Astrocyte (in vitro differentiated cells and primary cell): Measurements from ENCODE around the gene CCDC34. TPM values are rescaled to one million over a fixed set of nuclear protein-coding genes. Genes with fewer than 3 reads are reported as not detected.

ENCODE experiments used
- DNase-seq: peaks from one replicate; pipeline ENCODE4 v3.0.0-alpha.2; 2010; ENCODE audit warnings: low read depth
- FAIRE-seq: peaks from 2 replicates; lab custom pipeline; 2011; peaks lifted over from hg19 to GRCh38; lab: Jason Lieb, UNC
- H2AFZ ChIP-seq: 2 replicates; pipeline ENCODE4 v1.6.0; 2012; ENCODE audit warnings: low read depth, low read length, inconsistent platforms
- H3K27ac ChIP-seq: 2 replicates; pipeline ENCODE4 v1.5.1; 2011; ENCODE audit warnings: low read depth, low read length, inconsistent platforms
- H3K27me3 ChIP-seq: 2 replicates; pipeline ENCODE4 v1.6.0; 2011; ENCODE audit warnings: low read length, inconsistent platforms; ENCODE audit not compliant: insufficient read depth
- H3K36me3 ChIP-seq: 2 replicates; pipeline ENCODE4 v1.5.1; 2011; ENCODE audit warnings: low read length, inconsistent platforms; ENCODE audit not compliant: insufficient read depth
- H3K4me1 ChIP-seq: 2 replicates; pipeline ENCODE4 v1.5.1; 2011; ENCODE audit warnings: low read length, inconsistent platforms; ENCODE audit not compliant: insufficient read depth
- H3K4me2 ChIP-seq: 2 replicates; pipeline ENCODE4 v1.6.0; 2012; ENCODE audit warnings: low read length, inconsistent platforms
- H3K4me3 ChIP-seq: 2 replicates; pipeline ENCODE4 v1.5.1; 2011; ENCODE audit warnings: low read depth, mild to moderate bottlenecking, low read length, inconsistent platforms; ENCODE audit not compliant: insufficient read depth
- H3K79me2 ChIP-seq: 2 replicates; pipeline ENCODE4 v1.6.0; 2012; ENCODE audit warnings: mild to moderate bottlenecking, low read length, inconsistent platforms; ENCODE audit not compliant: insufficient read depth
- H3K9ac ChIP-seq: 2 replicates; pipeline ENCODE4 v1.6.0; 2012; ENCODE audit warnings: mild to moderate bottlenecking, low read length, inconsistent platforms
- H3K9me3 ChIP-seq: 2 replicates; pipeline ENCODE4 v1.5.1; 2012; ENCODE audit warnings: low read depth, mild to moderate bottlenecking, low read length, inconsistent platforms; ENCODE audit not compliant: insufficient read depth
- H4K20me1 ChIP-seq: 2 replicates; pipeline ENCODE4 v1.6.0; 2012; ENCODE audit warnings: low read length, inconsistent platforms; ENCODE audit not compliant: insufficient read depth
- H3K27ac Mint-ChIP-seq: one replicate; pipeline ENCODE4 v1.8.0; 2021; ENCODE audit warnings: mild to moderate bottlenecking, mixed read lengths; ENCODE audit not compliant: unreplicated experiment
- H3K27me3 Mint-ChIP-seq: one replicate; pipeline ENCODE4 v1.8.0; 2021; ENCODE audit warnings: low read depth, mixed read lengths; ENCODE audit not compliant: unreplicated experiment
- H3K36me3 Mint-ChIP-seq: one replicate; pipeline ENCODE4 v1.8.0; 2021; ENCODE audit warnings: low read depth, mixed read lengths; ENCODE audit not compliant: unreplicated experiment
- H3K4me1 Mint-ChIP-seq: one replicate; pipeline ENCODE4 v1.8.0; 2021; ENCODE audit warnings: low read depth, mixed read lengths; ENCODE audit not compliant: unreplicated experiment
- H3K4me3 Mint-ChIP-seq: one replicate; pipeline ENCODE4 v1.8.0; 2021; ENCODE audit warnings: mild to moderate bottlenecking, moderate library complexity, mixed read lengths; ENCODE audit not compliant: unreplicated experiment
- H3K9me3 Mint-ChIP-seq: one replicate; pipeline ENCODE4 v1.8.0; 2021; ENCODE audit warnings: mild to moderate bottlenecking, mixed read lengths; ENCODE audit not compliant: unreplicated experiment
- EZH2 ChIP-seq: IDR thresholded peaks from 2 replicates; pipeline ENCODE4 v1.6.1; 2012; ENCODE audit warnings: mild to moderate bottlenecking, low read length, inconsistent platforms; ENCODE audit not compliant: insufficient read depth
- total RNA-seq: library from RNA; stranded (reverse); gene quantifications from 2 replicates; pipeline ENCODE4 v1.2.1, GENCODE V29; 2021
- TF ChIP-seq, protein P1 (sequence below): IDR thresholded peaks from 2 replicates; pipeline ENCODE4 v1.5.1; 2011; ENCODE audit warnings: low read depth, mild to moderate bottlenecking, inconsistent platforms, low read length, moderate library complexity; ENCODE audit not compliant: insufficient read depth

CCDC34 gene
- total RNA-seq, 1 donor from 2014 or later, result 12.8 TPM

DNA sequence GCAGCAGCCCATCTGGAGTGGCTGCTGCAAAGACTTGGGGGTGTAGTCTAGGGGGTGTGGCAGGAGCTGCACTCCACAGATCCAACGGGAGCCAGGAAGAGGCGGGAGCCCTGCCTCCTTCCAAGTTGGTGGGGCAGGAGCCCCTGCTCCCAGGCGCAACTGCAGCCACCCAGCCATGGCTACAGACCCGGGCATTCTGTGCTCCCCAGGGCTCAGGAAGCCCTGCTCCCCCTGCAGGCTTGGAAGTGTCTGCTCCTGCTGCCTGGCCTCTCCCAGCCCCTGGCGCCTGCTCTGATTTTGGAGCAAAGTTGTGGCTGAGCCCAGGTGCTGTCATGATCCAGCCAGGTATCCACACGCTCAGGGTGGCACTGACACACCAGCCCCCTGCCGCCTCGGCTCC is 58.5 kb downstream of the CCDC34 start:
- Histone ChIP-seq H4K20me1 (no peaks in the 10 kb centered on the region), H3K27ac (no peak overlapping the region), H3K4me2 (no peak overlapping the region), H3K9me3 (no peaks in the 10 kb centered on the region), H3K4me1 (peaks cover 6% of the 10 kb centered on the region), H3K27me3 (no peaks in the 10 kb centered on the region), H3K79me2 (no peaks in the 10 kb centered on the region), H3K9ac (no peak overlapping the region), H3K36me3 (no peaks in the 10 kb centered on the region), H3K4me3 (no peak overlapping the region), H2AFZ (no peak overlapping the region)
- FAIRE-seq (no peak), DNase-seq (no peak)
- Mint-ChIP-seq H3K4me1 (no peaks in the 10 kb centered on the region), H3K9me3 (peaks cover 12% of the 10 kb centered on the region), H3K36me3 (peaks cover 3% of the 10 kb centered on the region), H3K27me3 (no peaks in the 10 kb centered on the region), H3K27ac (no peak overlapping the region), H3K4me3 (no peak overlapping the region)
- TF ChIP-seq, protein P1, sequence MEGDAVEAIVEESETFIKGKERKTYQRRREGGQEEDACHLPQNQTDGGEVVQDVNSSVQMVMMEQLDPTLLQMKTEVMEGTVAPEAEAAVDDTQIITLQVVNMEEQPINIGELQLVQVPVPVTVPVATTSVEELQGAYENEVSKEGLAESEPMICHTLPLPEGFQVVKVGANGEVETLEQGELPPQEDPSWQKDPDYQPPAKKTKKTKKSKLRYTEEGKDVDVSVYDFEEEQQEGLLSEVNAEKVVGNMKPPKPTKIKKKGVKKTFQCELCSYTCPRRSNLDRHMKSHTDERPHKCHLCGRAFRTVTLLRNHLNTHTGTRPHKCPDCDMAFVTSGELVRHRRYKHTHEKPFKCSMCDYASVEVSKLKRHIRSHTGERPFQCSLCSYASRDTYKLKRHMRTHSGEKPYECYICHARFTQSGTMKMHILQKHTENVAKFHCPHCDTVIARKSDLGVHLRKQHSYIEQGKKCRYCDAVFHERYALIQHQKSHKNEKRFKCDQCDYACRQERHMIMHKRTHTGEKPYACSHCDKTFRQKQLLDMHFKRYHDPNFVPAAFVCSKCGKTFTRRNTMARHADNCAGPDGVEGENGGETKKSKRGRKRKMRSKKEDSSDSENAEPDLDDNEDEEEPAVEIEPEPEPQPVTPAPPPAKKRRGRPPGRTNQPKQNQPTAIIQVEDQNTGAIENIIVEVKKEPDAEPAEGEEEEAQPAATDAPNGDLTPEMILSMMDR, result no peak
- no peak for TF ChIP-seq EZH2

GRCh38 chr11:27303903-27304302 is 59.1 kb downstream of the CCDC34 start:
- Histone ChIP-seq H3K79me2 (no peaks in the 10 kb centered on the region), H3K9me3 (no peaks in the 10 kb centered on the region), H3K4me2 (no peak overlapping the region), H3K27me3 (no peaks in the 10 kb centered on the region), H3K4me3 (no peak overlapping the region), H2AFZ (no peak overlapping the region), H3K4me1 (peaks cover 6% of the 10 kb centered on the region), H4K20me1 (no peaks in the 10 kb centered on the region), H3K9ac (no peak overlapping the region), H3K36me3 (no peaks in the 10 kb centered on the region), H3K27ac (no peak overlapping the region)
- no peak overlapping the region for H3K4me3 Mint-ChIP-seq
- no peaks in the 10 kb centered on the region for H3K27me3 Mint-ChIP-seq
- H3K36me3 Mint-ChIP-seq, result peaks cover 3% of the 10 kb centered on the region
- H3K4me1 Mint-ChIP-seq, result no peaks in the 10 kb centered on the region
- H3K27ac Mint-ChIP-seq, result no peak overlapping the region
- no peak for DNase-seq
- no peak for FAIRE-seq
- no peak for TF ChIP-seq EZH2
- TF ChIP-seq, protein P1, result no peak
- peaks cover 12% of the 10 kb centered on the region for H3K9me3 Mint-ChIP-seq

- Mint-ChIP-seq H3K4me1 (peaks cover 3% of the 10 kb centered on the region), H3K27ac (no peak overlapping the region), H3K36me3 (peaks cover 3% of the 10 kb centered on the region), H3K9me3 (peaks cover 10% of the 10 kb centered on the region), H3K4me3 (no peak overlapping the region), H3K27me3 (no peaks in the 10 kb centered on the region)
- Histone ChIP-seq H3K4me1 (peaks cover 8% of the 10 kb centered on the region), H2AFZ (no peak overlapping the region), H3K27ac (no peak overlapping the region), H3K27me3 (no peaks in the 10 kb centered on the region), H3K9ac (no peak overlapping the region), H3K79me2 (no peaks in the 10 kb centered on the region), H4K20me1 (no peaks in the 10 kb centered on the region), H3K9me3 (no peaks in the 10 kb centered on the region), H3K4me2 (no peak overlapping the region), H3K4me3 (no peak overlapping the region), H3K36me3 (no peaks in the 10 kb centered on the region)
- peak; percentile 42 for DNase-seq
- no peak for FAIRE-seq
- TF ChIP-seq, protein P1, result no peak
- TF ChIP-seq EZH2, result no peak
Observed at GRCh38 chr11:27300974-27301373, 62.0 kb downstream of the CCDC34 start.
